IMR-90 (cell line): Measurements from ENCODE around the gene NPAS3. TPM values are rescaled to one million over a fixed set of nuclear protein-coding genes. Genes with fewer than 3 reads are reported as not detected.

ENCODE experiments used
- ATAC-seq: fragments of 200-7000 bp; cut with Tn5 transposase; 2 replicates; pipeline ENCODE4 v1.9.1; 2020; ENCODE audit warnings: low read depth, mild to moderate bottlenecking, moderate library complexity
- BruUV-seq: library from RNA; stranded (reverse); fragments of 400-500 nt; replicated peaks from 2 replicates; lab custom pipeline; 2021; lab: Mats Ljungman, UMichigan
- CTCF ChIA-PET: fragments of 300-600 bp; formaldehyde crosslinking; extraction: SDS; loops from one replicate; lab custom pipeline; 2021; ENCODE audit warnings: antibody characterized with exemption; lab: Yijun Ruan, JAX
- POLR2A ChIA-PET: fragments of 300-600 bp; sonication (Branson Sonifier 250); formaldehyde crosslinking; loops from one replicate; lab custom pipeline; 2022; ENCODE audit warnings: antibody characterized with exemption; ENCODE audit not compliant: unreplicated experiment; lab: Charles Lee
- DNase-seq: peaks from one replicate; pipeline ENCODE4 v3.0.0; 2013
- H2AFZ ChIP-seq: replicated peaks from 2 replicates; pipeline ENCODE3; 2013; ENCODE audit warnings: low read length, mild to moderate bottlenecking; ENCODE audit not compliant: poor library complexity
- H2AK5ac ChIP-seq: 2 replicates; pipeline ENCODE4 v1.6.1; 2013; ENCODE audit warnings: low read depth, low read length, inconsistent platforms
- H2AK9ac ChIP-seq: replicated peaks from 2 replicates; pipeline ENCODE3; 2013; ENCODE audit warnings: mild to moderate bottlenecking, low read depth, low read length, moderate library complexity; ENCODE audit not compliant: poor library complexity
- H2BK120ac ChIP-seq: 2 replicates; pipeline ENCODE4 v1.6.1; 2013; ENCODE audit warnings: low read depth, low read length, inconsistent platforms
- H2BK15ac ChIP-seq: 3 replicates; pipeline ENCODE4 v1.6.1; 2013; ENCODE audit warnings: low read depth, low read length, inconsistent platforms
- H2BK20ac ChIP-seq: 2 replicates; pipeline ENCODE4 v1.6.1; 2013; ENCODE audit warnings: low read depth, mild to moderate bottlenecking, inconsistent platforms, low read length, moderate library complexity
- H2BK5ac ChIP-seq: 2 replicates; pipeline ENCODE4 v1.6.1; 2013; ENCODE audit warnings: mild to moderate bottlenecking, low read depth, low read length, inconsistent platforms; ENCODE audit not compliant: poor library complexity, severe bottlenecking
- H3K14ac ChIP-seq: replicated peaks from 2 replicates; pipeline ENCODE4 v1.6.1; 2013; ENCODE audit warnings: low read depth, low read length, inconsistent platforms
- H3K18ac ChIP-seq: 2 replicates; pipeline ENCODE4 v1.6.1; 2013; ENCODE audit warnings: low read depth, low read length, control low read depth
- H3K23ac ChIP-seq: 2 replicates; pipeline ENCODE4 v1.6.1; 2013; ENCODE audit warnings: low read depth, low read length, inconsistent platforms
- H3K27ac ChIP-seq: 2 replicates; pipeline ENCODE4 v1.5.1; 2013; ENCODE audit warnings: mild to moderate bottlenecking, control low read depth, low read length; ENCODE audit not compliant: insufficient read depth
- H3K27me3 ChIP-seq: 2 replicates; pipeline ENCODE4 v1.6.1; 2013; ENCODE audit warnings: low read length; ENCODE audit not compliant: control insufficient read depth, insufficient read depth
- H3K36me3 ChIP-seq: 2 replicates; pipeline ENCODE4 v1.6.1; 2013; ENCODE audit warnings: low read length, mixed read lengths; ENCODE audit not compliant: control insufficient read depth, insufficient read depth
- H3K4ac ChIP-seq: 2 replicates; pipeline ENCODE4 v1.6.1; 2013; ENCODE audit warnings: low read depth, low read length, inconsistent platforms
- H3K4me1 ChIP-seq: 2 replicates; pipeline ENCODE4 v1.6.1; 2013; ENCODE audit warnings: low read length, mixed read lengths; ENCODE audit not compliant: control insufficient read depth, insufficient read depth
- H3K4me2 ChIP-seq: 2 replicates; pipeline ENCODE4 v1.6.1; 2013; ENCODE audit warnings: low read depth, mild to moderate bottlenecking, control low read depth, low read length, moderate library complexity
- H3K4me3 ChIP-seq: 2 replicates; pipeline ENCODE4 v1.5.1; 2013; ENCODE audit warnings: low read depth, mild to moderate bottlenecking, control low read depth, low read length, moderate library complexity; ENCODE audit not compliant: insufficient read depth
- H3K56ac ChIP-seq: 2 replicates; pipeline ENCODE4 v1.6.1; 2013; ENCODE audit warnings: low read length, inconsistent platforms; ENCODE audit not compliant: insufficient read depth; ENCODE audit errors: extremely low read depth
- H3K79me1 ChIP-seq, 2 experiments: 2 replicates each; pipeline ENCODE4 v1.6.1; 2013; ENCODE audit warnings: low read length in 2 of 2, inconsistent platforms in 1 of 2, low read depth in 1 of 2
- H3K9ac ChIP-seq: 2 replicates; pipeline ENCODE4 v1.6.1; 2013; ENCODE audit warnings: low read depth, low read length, control low read depth
- H3K9me1 ChIP-seq: 2 replicates; pipeline ENCODE4 v1.6.1; 2013; ENCODE audit warnings: low read length, inconsistent platforms; ENCODE audit not compliant: insufficient read depth
- H3K9me3 ChIP-seq: 2 replicates; pipeline ENCODE4 v1.6.1; 2013; ENCODE audit warnings: low read length; ENCODE audit not compliant: control insufficient read depth, insufficient read depth
- H4K20me1 ChIP-seq: 2 replicates; pipeline ENCODE4 v1.6.1; 2013; ENCODE audit warnings: low read length, inconsistent platforms; ENCODE audit not compliant: insufficient read depth
- H4K5ac ChIP-seq: 2 replicates; pipeline ENCODE4 v1.6.1; 2013; ENCODE audit warnings: mild to moderate bottlenecking, low read depth, low read length, control low read depth
- H4K8ac ChIP-seq, 2 experiments: 2 replicates each; pipeline ENCODE4 v1.6.1; 2013; ENCODE audit warnings: low read depth in 2 of 2, low read length in 2 of 2, control low read depth in 1 of 2, inconsistent platforms in 1 of 2
- H4K91ac ChIP-seq: 2 replicates; pipeline ENCODE4 v1.6.1; 2013; ENCODE audit warnings: low read depth, low read length, inconsistent platforms; ENCODE audit not compliant: insufficient read depth
- CEBPB ChIP-seq: IDR thresholded peaks from 2 replicates; pipeline ENCODE4 v1.6.1; 2012; ENCODE audit warnings: low read depth, low read length, improper control_type of control experiment
- FOS ChIP-seq: fragments of 150-350 bp; IDR thresholded peaks from 2 replicates; pipeline ENCODE4 v1.6.1; 2016; ENCODE audit warnings: low read depth, low read length
- NFE2L2 ChIP-seq: fragments of 150-350 bp; IDR thresholded peaks from 2 replicates; pipeline ENCODE4 v1.6.1; 2016; ENCODE audit warnings: low read depth, mild to moderate bottlenecking, low read length
- POLR2A ChIP-seq: IDR thresholded peaks from 2 replicates; pipeline ENCODE4 v1.6.1; 2012; ENCODE audit warnings: mild to moderate bottlenecking, low read depth, low read length
- WGBS, 2 experiments: methylation state at CpG; one replicate each; pipeline versions ENCODE4 v1.1.5 to v1.1.7; 2013; ENCODE audit warnings: missing lambda C conversion rate in 2 of 2; ENCODE audit not compliant: insufficient read length in 1 of 2; ENCODE audit errors: extremely low coverage in 2 of 2; 5-methylcytosine and 5-hydroxymethylcytosine counted together
- dilution Hi-C: fragments of 300-500 bp; cut with HindIII; formaldehyde crosslinking; loops from one replicate; pipeline ENCODE4 v1.14.3; 2018; ENCODE audit warnings: low sequenced_read_pairs; ENCODE audit not compliant: unreplicated experiment
- in situ Hi-C: fragments of 300-500 bp; cut with MboI; formaldehyde crosslinking; loops from 3 replicates; pipeline ENCODE4 v1.14.3; 2019; ENCODE audit warnings: low sequenced_read_pairs, inconsistent platforms, mixed read lengths
- intact Hi-C: fragments of 100-400 bp; cut with micrococcal nuclease; formaldehyde crosslinking; loops from 2 replicates; pipeline ENCODE4 v1.10.0; 2022
- polyA plus RNA-seq, 3 experiments: library from polyadenylated mRNA; depleted of rRNA; stranded (reverse); fragments of >200 nt; gene quantifications; 2 replicates each; pipeline ENCODE4 v1.2.3, GENCODE V29; 2012; ENCODE audit warnings: low replicate concordance in 1 of 3
- total RNA-seq: library from RNA; depleted of rRNA; stranded (reverse); fragments of >200 nt; gene quantifications from 2 replicates; pipeline ENCODE4 v1.2.3, GENCODE V29; 2012
- TF ChIP-seq, protein P1 (sequence below): fragments of 150-350 bp; IDR thresholded peaks from 2 replicates; pipeline ENCODE4 v1.6.1; 2016; ENCODE audit warnings: low read depth, mild to moderate bottlenecking, low read length, moderate library complexity, borderline replicate concordance

The NPAS3 gene
- total and polyA plus RNA-seq, 2 of the 4 experiments (the other 2 are of a cell fraction) = not detected

DNA sequence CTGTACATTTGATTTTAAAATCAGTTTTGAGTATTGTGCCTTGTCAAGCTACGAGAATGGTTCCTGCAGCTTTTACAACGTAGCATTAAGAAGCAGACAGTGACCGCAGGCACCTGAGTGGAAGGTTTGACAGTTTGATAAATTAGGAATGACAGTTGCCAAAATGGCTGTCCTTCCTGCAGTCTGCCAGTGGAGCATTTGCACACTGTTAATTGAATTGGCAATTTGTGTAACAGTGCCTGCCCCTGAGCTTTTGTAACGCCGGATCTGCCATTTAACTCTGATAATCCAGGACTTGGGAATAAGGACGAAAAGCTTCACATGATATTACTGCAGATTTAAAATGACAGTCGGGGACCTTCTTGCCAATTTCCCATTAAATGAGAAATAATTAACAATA lies 385.3 kb downstream of the NPAS3 start:
- H3K27ac ChIP-seq = no peak overlapping the region
- in situ Hi-C loops (no loop called here), intact Hi-C loops (no loop called here), dilution Hi-C loops (no loop called here)
- CTCF ChIA-PET = no interaction called here
- no peak overlapping the region for H2BK120ac ChIP-seq
- H2BK20ac ChIP-seq = no peak overlapping the region
- no peaks in the 10 kb centered on the region for H3K9me1 ChIP-seq
- H2AFZ ChIP-seq = no peak overlapping the region
- no peak overlapping the region for H3K18ac ChIP-seq
- H3K4me1 ChIP-seq = no peaks in the 10 kb centered on the region
- no peaks in the 10 kb centered on the region for H4K20me1 ChIP-seq
- no peaks in the 10 kb centered on the region for H3K36me3 ChIP-seq
- TF ChIP-seq CEBPB (no peak), POLR2A (no peak), FOS (no peak), NFE2L2 (no peak)
- TF ChIP-seq, protein P1, sequence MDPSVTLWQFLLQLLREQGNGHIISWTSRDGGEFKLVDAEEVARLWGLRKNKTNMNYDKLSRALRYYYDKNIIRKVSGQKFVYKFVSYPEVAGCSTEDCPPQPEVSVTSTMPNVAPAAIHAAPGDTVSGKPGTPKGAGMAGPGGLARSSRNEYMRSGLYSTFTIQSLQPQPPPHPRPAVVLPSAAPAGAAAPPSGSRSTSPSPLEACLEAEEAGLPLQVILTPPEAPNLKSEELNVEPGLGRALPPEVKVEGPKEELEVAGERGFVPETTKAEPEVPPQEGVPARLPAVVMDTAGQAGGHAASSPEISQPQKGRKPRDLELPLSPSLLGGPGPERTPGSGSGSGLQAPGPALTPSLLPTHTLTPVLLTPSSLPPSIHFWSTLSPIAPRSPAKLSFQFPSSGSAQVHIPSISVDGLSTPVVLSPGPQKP = no peak
- no peak overlapping the region for H2BK5ac ChIP-seq
- H2BK15ac ChIP-seq = no peak overlapping the region
- 32% methylated on average over 3 of the region's 7 CpGs; no CpG with 5 or more reads in 1 of the 2 experiments for WGBS, 2 experiments
- H3K27me3 ChIP-seq = no peaks in the 10 kb centered on the region
- no peak overlapping the region for H3K23ac ChIP-seq
- H2AK5ac ChIP-seq = no peak overlapping the region
- ATAC-seq (no peak), DNase-seq (no peak)
- H4K5ac ChIP-seq = no peak overlapping the region
- H4K8ac ChIP-seq = no peak overlapping the region
- no peak overlapping the region for H3K9ac ChIP-seq
- no peak overlapping the region for H3K4ac ChIP-seq
- H2AK9ac ChIP-seq = no peak overlapping the region
- H3K79me1 ChIP-seq = no peaks in the 10 kb centered on the region
- BruUV-seq = no TSS peak
- H3K4me2 ChIP-seq = no peak overlapping the region
- no peak overlapping the region for H3K4me3 ChIP-seq
- H3K14ac ChIP-seq = no peak overlapping the region
- H3K9me3 ChIP-seq = no peaks in the 10 kb centered on the region
- H4K91ac ChIP-seq = no peak overlapping the region
- POLR2A ChIA-PET = no interaction called here
- no peak overlapping the region for H3K56ac ChIP-seq
